H1 (cell line): Measurements from ENCODE around the gene SLC2A5. TPM values are rescaled to one million over a fixed set of nuclear protein-coding genes. Genes with fewer than 3 reads are reported as not detected.

Experiments used
- CTCF ChIA-PET: fragments of 300-600 bp; sonication (Branson Sonifier 250); formaldehyde crosslinking; loops from one replicate; lab custom pipeline; 2021; ENCODE audit not compliant: partially characterized antibody; lab: Charles Lee
- POLR2A ChIA-PET: fragments of 300-600 bp; sonication (Branson Sonifier 250); formaldehyde crosslinking; loops from one replicate; lab custom pipeline; 2021; ENCODE audit warnings: inconsistent platforms; ENCODE audit not compliant: partially characterized antibody; lab: Charles Lee
- DNase-seq, 2 experiments: peaks; one replicate each; pipeline versions ENCODE4 v3.0.0 to v3.0.0-alpha.2; 2010 to 2022; ENCODE audit warnings: low spot score in 2 of 2, low read depth in 1 of 2, mixed read lengths in 1 of 2
- FAIRE-seq: peaks from 2 replicates; lab custom pipeline; 2011; peaks lifted over from hg19 to GRCh38; lab: Jason Lieb, UNC
- H2AFZ ChIP-seq: 2 replicates; pipeline ENCODE4 v1.8.1; 2012; ENCODE audit warnings: low read length, inconsistent platforms
- H2AK5ac ChIP-seq: 2 replicates; pipeline ENCODE4 v1.6.1; 2013; ENCODE audit warnings: low read depth, low read length
- H2BK120ac ChIP-seq: replicated peaks from 2 replicates; pipeline ENCODE3; 2013; ENCODE audit warnings: low read depth, low read length, inconsistent platforms
- H2BK12ac ChIP-seq: 2 replicates; pipeline ENCODE4 v1.6.1; 2013; ENCODE audit warnings: low read depth, low read length
- H2BK15ac ChIP-seq: 2 replicates; pipeline ENCODE4 v1.6.1; 2013; ENCODE audit warnings: low read length
- H2BK20ac ChIP-seq: 2 replicates; pipeline ENCODE4 v1.6.1; 2013; ENCODE audit warnings: low read length
- H2BK5ac ChIP-seq: 2 replicates; pipeline ENCODE4 v1.6.1; 2013; ENCODE audit warnings: low read depth, low read length
- H3K14ac ChIP-seq: 2 replicates; pipeline ENCODE4 v1.6.1; 2013; ENCODE audit warnings: inconsistent platforms; ENCODE audit not compliant: insufficient read length
- H3K18ac ChIP-seq: 2 replicates; pipeline ENCODE4 v1.6.1; 2013; ENCODE audit warnings: low read length; ENCODE audit errors: extremely low read depth
- H3K23ac ChIP-seq: 2 replicates; pipeline ENCODE4 v1.6.1; 2013; ENCODE audit warnings: inconsistent platforms; ENCODE audit not compliant: insufficient read length
- H3K23me2 ChIP-seq: 2 replicates; pipeline ENCODE4 v1.6.1; 2013; ENCODE audit warnings: low read depth, low read length
- H3K27ac ChIP-seq: 2 replicates; pipeline ENCODE4 v1.6.1; 2011; ENCODE audit warnings: low read depth, low read length, inconsistent platforms
- H3K27me3 ChIP-seq, 4 experiments: replicated peaks in 1 of 4; 1 replicate in 1 of 4; 2 replicates in 3 of 4; pipeline versions ENCODE4 v1.6.1 to v1.8.1; 2011 to 2013; ENCODE audit warnings: low read length in 3 of 4, mild to moderate bottlenecking in 3 of 4, inconsistent platforms in 2 of 4, mixed read lengths in 2 of 4, moderate library complexity in 1 of 4; ENCODE audit not compliant: control insufficient read depth in 3 of 4, insufficient read depth in 3 of 4; ENCODE audit errors: extremely low read depth in 1 of 4
- H3K36me3 ChIP-seq, 4 experiments: 2 replicates each; pipeline versions ENCODE4 v1.6.1 to v1.8.1; 2011 to 2013; ENCODE audit warnings: mild to moderate bottlenecking in 4 of 4, low read length in 3 of 4, moderate library complexity in 2 of 4, control low read depth in 1 of 4, inconsistent platforms in 1 of 4; ENCODE audit not compliant: insufficient read depth in 4 of 4, control insufficient read depth in 2 of 4
- H3K4ac ChIP-seq: replicated peaks from 2 replicates; pipeline ENCODE3; 2013; ENCODE audit warnings: low read length, low read depth, mixed read lengths, inconsistent platforms; ENCODE audit not compliant: insufficient read length
- H3K4me1 ChIP-seq, 4 experiments: replicated peaks in 1 of 4; 1 replicate in 1 of 4; 2 replicates in 3 of 4; pipeline versions ENCODE4 v1.6.1 to v1.8.1; 2011 to 2013; ENCODE audit warnings: low read length in 3 of 4, inconsistent platforms in 2 of 4, mixed read lengths in 1 of 4; ENCODE audit not compliant: insufficient read depth in 4 of 4, control insufficient read depth in 3 of 4
- H3K4me2 ChIP-seq, 2 experiments: 2 replicates each; pipeline versions ENCODE4 v1.6.1 to v1.8.1; 2011 to 2013; ENCODE audit warnings: low read depth in 2 of 2, low read length in 2 of 2, control low read depth in 1 of 2, inconsistent platforms in 1 of 2, mild to moderate bottlenecking in 1 of 2; ENCODE audit not compliant: insufficient read depth in 1 of 2
- H3K4me3 ChIP-seq, 4 experiments: fragments of 200-600, 300-600 bp in 1 of 4; sonication (generic), shearing (Covaris generic), sonication (Bioruptor Twin) in 1 of 4; 2 replicates each; pipeline versions ENCODE4 v1.5.1 to v1.8.1; 2011 to 2016; ENCODE audit warnings: low read length in 4 of 4, low read depth in 3 of 4, control low read depth in 2 of 4, inconsistent platforms in 2 of 4, mild to moderate bottlenecking in 2 of 4, mixed read lengths in 1 of 4, moderate library complexity in 1 of 4; ENCODE audit not compliant: insufficient read depth in 2 of 4; ENCODE audit errors: extremely low read depth in 1 of 4
- H3K56ac ChIP-seq: replicated peaks from 2 replicates; pipeline ENCODE3; 2013; ENCODE audit warnings: low read depth, mild to moderate bottlenecking, mixed read lengths, low read length, inconsistent platforms; ENCODE audit not compliant: insufficient read length
- H3K79me1 ChIP-seq: 2 replicates; pipeline ENCODE4 v1.6.1; 2013; ENCODE audit warnings: low read depth, low read length, control low read depth
- H3K79me2 ChIP-seq, 2 experiments: 2 replicates each; pipeline versions ENCODE4 v1.6.1 to v1.8.1; 2012 to 2013; ENCODE audit warnings: low read length in 2 of 2, mild to moderate bottlenecking in 2 of 2, inconsistent platforms in 1 of 2; ENCODE audit not compliant: insufficient read depth in 2 of 2, control insufficient read depth in 1 of 2
- H3K9ac ChIP-seq, 4 experiments: replicated peaks in 1 of 4; 1 replicate in 1 of 4; 2 replicates in 3 of 4; pipeline versions ENCODE4 v1.6.1 to v1.8.1; 2011 to 2013; ENCODE audit warnings: low read depth in 3 of 4, low read length in 3 of 4, control low read depth in 2 of 4, mild to moderate bottlenecking in 2 of 4, moderate library complexity in 2 of 4, inconsistent platforms in 1 of 4; ENCODE audit errors: extremely low read depth in 1 of 4
- H3K9me3 ChIP-seq, 2 experiments: 2 replicates each; pipeline versions ENCODE4 v1.6.1 to v1.8.1; 2012 to 2013; ENCODE audit warnings: mild to moderate bottlenecking in 2 of 2, moderate library complexity in 2 of 2, control low read depth in 1 of 2, inconsistent platforms in 1 of 2, low read depth in 1 of 2, low read length in 1 of 2, mixed read lengths in 1 of 2; ENCODE audit not compliant: insufficient read depth in 2 of 2
- H4K20me1 ChIP-seq, 2 experiments: replicated peaks in 1 of 2; 2 replicates each; pipeline versions ENCODE3 to v1.8.1; 2011 to 2013; ENCODE audit warnings: inconsistent platforms in 2 of 2, low read length in 2 of 2, mild to moderate bottlenecking in 1 of 2; ENCODE audit not compliant: insufficient read depth in 2 of 2, control insufficient read depth in 1 of 2
- H4K5ac ChIP-seq: 2 replicates; pipeline ENCODE4 v1.6.1; 2013; ENCODE audit warnings: low read length, low read depth, mixed read lengths, inconsistent platforms; ENCODE audit not compliant: insufficient read length
- H4K8ac ChIP-seq: 2 replicates; pipeline ENCODE4 v1.8.0; 2013; ENCODE audit warnings: mild to moderate bottlenecking, moderate library complexity, low read length, inconsistent platforms; ENCODE audit not compliant: insufficient read depth; ENCODE audit errors: extremely low read depth
- H4K91ac ChIP-seq: replicated peaks from 2 replicates; pipeline ENCODE3; 2013; ENCODE audit warnings: low read length, mixed read lengths, inconsistent platforms; ENCODE audit not compliant: insufficient read length
- ASH2L ChIP-seq: fragments of 200-600, 300-600 bp; sonication (generic); IDR thresholded peaks from one replicate; pipeline ENCODE4 v1.7.1; 2017; ENCODE audit warnings: low read length
- ATF3 ChIP-seq: IDR thresholded peaks from 2 replicates; pipeline ENCODE4 v1.6.1; 2011; ENCODE audit warnings: low read depth, mild to moderate bottlenecking, low read length; ENCODE audit not compliant: insufficient read depth
- CBX8 ChIP-seq: fragments of 300-800, 300-1000 bp; sonication (generic); IDR thresholded peaks from 2 replicates; pipeline ENCODE4 v1.7.1; 2016; ENCODE audit warnings: low read depth, low read length, borderline replicate concordance
- E2F6 ChIP-seq: IDR thresholded peaks from 2 replicates; pipeline ENCODE4 v1.6.1; 2012; ENCODE audit warnings: inconsistent platforms
- EGR1 ChIP-seq: IDR thresholded peaks from 2 replicates; pipeline ENCODE4 v1.6.1; 2011; ENCODE audit warnings: low read depth, low read length, borderline replicate concordance
- GABPA ChIP-seq: IDR thresholded peaks from 2 replicates; pipeline ENCODE4 v1.6.1; 2011; ENCODE audit warnings: mild to moderate bottlenecking, low read length, moderate library complexity, borderline replicate concordance; ENCODE audit not compliant: insufficient read depth
- HDAC2 ChIP-seq, 2 experiments: fragments of 300-600 bp in 1 of 2; sonication (generic) in 1 of 2; IDR thresholded peaks; 2 replicates each; pipeline ENCODE4 v1.6.1; 2011 to 2012; ENCODE audit warnings: low read depth in 2 of 2, low read length in 2 of 2, mild to moderate bottlenecking in 2 of 2, moderate library complexity in 2 of 2, borderline replicate concordance in 1 of 2, inconsistent platforms in 1 of 2
- HDAC6 ChIP-seq: IDR thresholded peaks from one replicate; pipeline ENCODE4 v1.7.1; 2012; ENCODE audit warnings: low read depth, mild to moderate bottlenecking, inconsistent platforms, low read length, moderate library complexity
- NANOG ChIP-seq: IDR thresholded peaks from 2 replicates; pipeline ENCODE4 v1.6.1; 2011; ENCODE audit warnings: low read length, low read depth, mild to moderate bottlenecking, inconsistent platforms; ENCODE audit not compliant: insufficient read depth, poor library complexity, severe bottlenecking
- TBP ChIP-seq: IDR thresholded peaks from 2 replicates; pipeline ENCODE4 v1.6.1; 2011; ENCODE audit warnings: low read depth, low read length, improper control_type of control experiment
- WGBS, 2 experiments: shearing (Covaris generic) in 1 of 2; methylation state at CpG; one replicate each; pipeline versions ENCODE4 v1.1.6 to v1.1.7; 2013 to 2015; ENCODE audit warnings: low lambda C conversion rate in 2 of 2, mixed read lengths in 2 of 2, inconsistent platforms in 1 of 2, low coverage in 1 of 2, missing lambda C conversion rate in 1 of 2; ENCODE audit not compliant: insufficient replicate concordance in 2 of 2, insufficient coverage in 1 of 2, insufficient read length in 1 of 2; ENCODE audit errors: extremely low coverage in 1 of 2, missing lambda C conversion rate in 1 of 2; 5-methylcytosine and 5-hydroxymethylcytosine counted together
- polyA plus RNA-seq, 7 experiments: library from polyadenylated mRNA; depleted of rRNA in 3 of 7; stranded (reverse) in 5 of 7; unstranded in 2 of 7; fragments of >200 nt in 5 of 7; fragments of 200-250 nt in 2 of 7; gene quantifications; 1 replicate in 5 of 7; 2 replicates in 1 of 7; 4 replicates in 1 of 7; pipeline versions ENCODE4 v1.2.1 to v1.2.3, GENCODE V29; 2011 to 2013; ENCODE audit warnings: missing spikeins in 2 of 7, mixed read lengths in 2 of 7
- total RNA-seq: library from RNA; stranded (reverse); fragmentation: NEBNext Ultra II Directional; extraction: Animal tissue kit (Norgen Biotek cat#: 25700); gene quantifications from 2 replicates; pipeline ENCODE4 v1.2.1, GENCODE V29; 2021

Gene SLC2A5
- total and polyA plus RNA-seq, 2 of the 8 experiments (the other 6 are each of a cell fraction or from before 2014, with no cell fraction given), result 0.12 TPM; not detected in 1

GRCh38 chr1:9014475-9015375 is 54.7 kb downstream of the SLC2A5 start:
- H3K9ac ChIP-seq, result no peak overlapping the region
- no peak overlapping the region for H3K56ac ChIP-seq
- no peaks in the 10 kb centered on the region for H3K79me2 ChIP-seq
- H3K23me2 ChIP-seq, result no peaks in the 10 kb centered on the region; the same call in 1 of the 2 replicates
- H2BK120ac ChIP-seq, result no peak overlapping the region
- WGBS, 2 experiments, result 91% methylated on average over 33 of the region's 36 CpGs; no CpG with 5 or more reads in 1 of the 2 experiments
- no peaks in the 10 kb centered on the region for H4K20me1 ChIP-seq
- H3K4ac ChIP-seq, result no peak overlapping the region
- no peaks in the 10 kb centered on the region for H3K9me3 ChIP-seq
- H3K79me1 ChIP-seq, result no peaks in the 10 kb centered on the region
- no peak overlapping the region for H3K27ac ChIP-seq
- H2BK12ac ChIP-seq, result no peak overlapping the region
- H4K8ac ChIP-seq, result no peak overlapping the region
- no peaks in the 10 kb centered on the region; a peak in 1 of 7 replicates for H3K4me1 ChIP-seq
- H3K18ac ChIP-seq, result no peak overlapping the region
- H4K5ac ChIP-seq, result no peak overlapping the region
- H2BK15ac ChIP-seq, result no peak overlapping the region
- no peak overlapping the region for H3K4me3 ChIP-seq
- no peak overlapping the region for H4K91ac ChIP-seq
- no peak overlapping the region for H3K23ac ChIP-seq
- H3K4me2 ChIP-seq, result no peak overlapping the region
- POLR2A ChIA-PET, result interaction anchor here (0.7 to 1.5 kb wide), 3 partner anchors 18 to 136 kb away, joined by 3 to 4 read pairs (median 3); partner anchors contain the start of gene ENO1
- H2AFZ ChIP-seq, result no peak overlapping the region
- no peak overlapping the region; the same call in 1 of the 2 replicates for H2BK5ac ChIP-seq
- H3K36me3 ChIP-seq, result no peaks in the 10 kb centered on the region
- H2BK20ac ChIP-seq, result no peak overlapping the region
- CTCF ChIA-PET, result interaction anchor here (0.6 to 3.2 kb wide), 13 partner anchors 10 to 186 kb away, joined by 3 to 31 read pairs (median 4); no protein-coding TSS in a partner anchor
- no peaks in the 10 kb centered on the region for H3K27me3 ChIP-seq
- DNase-seq, result no peak
- H2AK5ac ChIP-seq, result no peak overlapping the region
- H3K14ac ChIP-seq, result no peak overlapping the region
- no peak for FAIRE-seq
- TF ChIP-seq HDAC2 (IDR thresholded peaks at IDR 0.05; ENCODE audit: borderline replicate concordance in 1 of 2, low read depth in 2 of 2, low read length in 2 of 2) (no peak), GABPA (no peak), E2F6 (no peak), TBP (no peak), CBX8 (no peak), ATF3 (no peak), HDAC6 (no peak), ASH2L (no peak), EGR1 (no peak), NANOG (no peak)
